Liver (tissue), 3 donors: Measurements from ENCODE around the gene PTGIS.

ENCODE experiments used
- CTCF ChIP-seq: fragments of 150-350 bp; IDR thresholded peaks from 2 replicates; pipeline ENCODE4 v1.5.1; 2017; ENCODE audit warnings: improper control_type of control experiment, low read depth, low read length; ENCODE audit not compliant: missing input control
- HNF4G ChIP-seq: IDR thresholded peaks from 2 replicates; pipeline ENCODE4 v1.6.1; 2016; ENCODE audit warnings: antibody characterized with exemption
- TAF1 ChIP-seq: conservative IDR thresholded peaks from 2 replicates; pipeline ENCODE4 v1.6.1; 2016; ENCODE audit warnings: antibody characterized with exemption, mild to moderate bottlenecking
- YY1 ChIP-seq: IDR thresholded peaks from 2 replicates; pipeline ENCODE4 v1.6.1; 2016; ENCODE audit warnings: antibody characterized with exemption, mild to moderate bottlenecking
- ZBTB33 ChIP-seq: IDR thresholded peaks from 2 replicates; pipeline ENCODE4 v1.6.1; 2016; ENCODE audit warnings: antibody characterized with exemption
- donor health status: healthy.
- donor health status: healthy.

DNA sequence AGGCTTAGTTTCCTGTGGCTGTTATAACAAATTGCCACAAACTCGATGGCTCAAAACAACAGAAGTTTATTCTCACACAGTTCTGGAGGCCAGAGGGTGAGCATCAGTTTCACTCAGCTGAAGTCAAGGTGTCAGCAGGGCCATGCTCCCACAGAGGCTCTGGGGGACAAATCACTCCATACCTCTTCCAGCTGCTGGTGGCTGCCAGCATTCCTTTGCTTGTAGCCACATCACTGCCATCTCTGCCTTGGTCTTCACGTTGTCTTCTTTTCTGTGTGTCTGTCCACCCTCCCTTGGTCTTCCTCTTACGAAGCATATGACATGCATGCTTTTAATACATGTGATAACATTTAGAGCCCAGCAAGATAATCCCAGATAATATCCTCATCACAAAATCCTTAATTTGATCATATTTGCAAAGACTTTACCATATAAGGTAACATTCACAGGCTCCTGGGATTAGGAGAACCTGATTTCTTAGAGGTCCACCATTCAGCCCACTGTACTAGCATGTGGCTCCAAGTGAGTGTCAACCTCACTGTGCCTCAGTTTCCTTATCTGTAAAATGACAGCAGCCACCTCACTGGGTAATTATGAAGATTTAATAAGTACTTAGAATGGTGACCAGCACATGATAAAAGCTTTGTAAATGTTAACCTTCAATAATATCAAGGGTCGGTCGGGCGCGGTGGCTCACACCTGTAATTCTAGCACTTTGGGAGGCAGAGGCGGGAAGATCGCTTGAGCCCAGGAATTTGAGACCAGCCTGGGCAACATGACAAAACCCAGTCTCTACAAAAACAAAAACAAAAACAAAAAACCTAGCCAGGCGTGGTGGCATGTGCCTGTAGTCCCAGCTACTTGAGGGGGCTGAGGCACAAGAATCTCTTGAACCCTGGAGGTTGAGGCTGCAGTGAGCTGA, 14.7 kb upstream of the PTGIS start:
- TF ChIP-seq TAF1 (no peak), YY1 (no peak), HNF4G (no peak), ZBTB33 (no peak), CTCF (no peak)
